ENCODE measurements around the gene METTL9. TPM values are rescaled to one million over a fixed set of nuclear protein-coding genes. Genes with fewer than 3 reads are reported as not detected.
"Not testable (repeated sequence)": the region's sequence is repeated elsewhere in the genome, so short reads cannot be mapped to it uniquely, and the experiment has no call there.

The METTL9 gene
- total RNA-seq, 5 donors from 2014 or later (not counting 1 experiment from before 2014, with no cell fraction given): 69.3 to 93.3 (median 75.5) TPM

GRCh38 chr16:21570676-21571017 lies 28.7 kb upstream of the METTL9 start:
- ChIA-PET CTCF (no interaction called here), POLR2A (interaction anchor here in 1 of 2 donors (0.7 kb wide), 1 partner anchor 487 kb away, joined by 3 read pairs; no protein-coding TSS in a partner anchor)
- H3K4me3 Mint-ChIP-seq: no peak overlapping the region
- 71% methylated on average over 2 of the region's 4 CpGs for WGBS (ENCODE audit: insufficient coverage)
- DNase-seq (no peak), ATAC-seq (replicated peaks in 1 of 4) (no peak)
- H3K27ac ChIP-seq (ENCODE audit: low read length): no peak overlapping the region
- H3K27ac Mint-ChIP-seq: no peak overlapping the region
- peaks cover 0 to 5% (median 0%) of the 10 kb centered on the region in 3 donors for H3K4me1 Mint-ChIP-seq
- H3K4me3 ChIP-seq (ENCODE audit: control insufficient read depth in 1 of 2, extremely low read depth in 1 of 2, low read length in 1 of 2): no peak overlapping the region
- H3K36me3 ChIP-seq (ENCODE audit: control insufficient read depth in 2 of 2, extremely low read depth in 1 of 2, insufficient read depth in 1 of 2, low read length in 1 of 2): no peaks in the 10 kb centered on the region
- H3K27me3 Mint-ChIP-seq: peaks cover 0 to 7% of the 10 kb centered on the region in 2 donors
- H3K9me3 Mint-ChIP-seq: no peaks in the 10 kb centered on the region
- peaks cover 0 to 15% of the 10 kb centered on the region in 2 experiments for H3K27me3 ChIP-seq (replicated peaks in 1 of 2; ENCODE audit: control insufficient read depth in 2 of 2, extremely low read depth in 1 of 2, insufficient read depth in 2 of 2, low read length in 1 of 2)
- no peaks in the 10 kb centered on the region for H3K9me3 ChIP-seq
- peaks cover 0 to 3% of the 10 kb centered on the region in 2 experiments for H3K4me1 ChIP-seq (ENCODE audit: control insufficient read depth in 1 of 2, extremely low read depth in 1 of 2, insufficient read depth in 2 of 2, low read length in 2 of 2)
- H3K36me3 Mint-ChIP-seq: no peaks in the 10 kb centered on the region

- H3K27ac Mint-ChIP-seq; H3K4me3 ChIP-seq (ENCODE audit: control insufficient read depth in 1 of 2, extremely low read depth in 1 of 2, low read length in 1 of 2); H3K9me3 Mint-ChIP-seq; H3K9me3 ChIP-seq; H3K36me3 Mint-ChIP-seq; H3K27me3 Mint-ChIP-seq; H3K4me1 ChIP-seq (ENCODE audit: control insufficient read depth in 1 of 2, extremely low read depth in 1 of 2, insufficient read depth in 2 of 2, low read length in 2 of 2); H3K4me3 Mint-ChIP-seq; H3K36me3 ChIP-seq (ENCODE audit: control insufficient read depth in 2 of 2, extremely low read depth in 1 of 2, insufficient read depth in 1 of 2, low read length in 1 of 2); H3K4me1 Mint-ChIP-seq; DNase-seq; H3K27ac ChIP-seq (ENCODE audit: low read length); ATAC-seq (replicated peaks in 1 of 4); POLR2A ChIA-PET: not testable (repeated sequence)
- H3K27me3 ChIP-seq (replicated peaks in 1 of 2; ENCODE audit: control insufficient read depth in 2 of 2, extremely low read depth in 1 of 2, insufficient read depth in 2 of 2, low read length in 1 of 2): peaks cover 0 to 20% of the 10 kb centered on the region in 2 experiments
- WGBS (ENCODE audit: insufficient coverage): 96% methylated on average over 5 of the region's 9 CpGs
- CTCF ChIA-PET: interaction anchor here (0.7 to 1.5 kb wide), 3 partner anchors 13 to 1579 kb away, joined by 3 to 6 read pairs (median 4); no protein-coding TSS in a partner anchor
These were observed 25.9 kb upstream of the METTL9 start for GRCh38 chr16:21573506-21573905.

- Histone ChIP-seq H3K27ac (ENCODE audit: low read length) (no peak overlapping the region), H3K27me3 (replicated peaks in 1 of 2; ENCODE audit: control insufficient read depth in 2 of 2, extremely low read depth in 1 of 2, insufficient read depth in 2 of 2, low read length in 1 of 2) (peaks cover 0 to 20% of the 10 kb centered on the region in 2 experiments), H3K4me3 (ENCODE audit: control insufficient read depth in 1 of 2, extremely low read depth in 1 of 2, low read length in 1 of 2) (no peak overlapping the region), H3K36me3 (ENCODE audit: control insufficient read depth in 2 of 2, extremely low read depth in 1 of 2, insufficient read depth in 1 of 2, low read length in 1 of 2) (no peaks in the 10 kb centered on the region), H3K9me3 (no peaks in the 10 kb centered on the region), H3K4me1 (ENCODE audit: control insufficient read depth in 1 of 2, extremely low read depth in 1 of 2, insufficient read depth in 2 of 2, low read length in 2 of 2) (no peaks in the 10 kb centered on the region)
- H3K9me3 Mint-ChIP-seq: no peaks in the 10 kb centered on the region
- peaks cover 0 to 6% of the 10 kb centered on the region in 2 donors for H3K27me3 Mint-ChIP-seq
- H3K4me1 Mint-ChIP-seq: no peaks in the 10 kb centered on the region
- ATAC-seq (replicated peaks in 1 of 4) (no peak), DNase-seq (no peak)
- H3K4me3 Mint-ChIP-seq: no peak overlapping the region
- CTCF ChIA-PET: interaction anchor here (0.7 to 1.5 kb wide), 3 partner anchors 14 to 1578 kb away, joined by 3 to 6 read pairs (median 4); no protein-coding TSS in a partner anchor
- POLR2A ChIA-PET: no interaction called here
- 70% methylated on average over 2 of the region's 4 CpGs for WGBS (ENCODE audit: insufficient coverage)
- no peak overlapping the region for H3K27ac Mint-ChIP-seq
- H3K36me3 Mint-ChIP-seq: no peaks in the 10 kb centered on the region
These were observed 25.0 kb upstream of the METTL9 start for GRCh38 chr16:21574372-21574771.

GRCh38 chr16:21576323-21576722 lies 23.1 kb upstream of the METTL9 start:
- H3K9me3 Mint-ChIP-seq; H3K27ac Mint-ChIP-seq; H3K4me3 ChIP-seq (ENCODE audit: control insufficient read depth in 1 of 2, extremely low read depth in 1 of 2, low read length in 1 of 2); H3K36me3 Mint-ChIP-seq; DNase-seq; ATAC-seq (replicated peaks in 1 of 4); H3K27ac ChIP-seq (ENCODE audit: low read length); H3K9me3 ChIP-seq; H3K4me3 Mint-ChIP-seq; H3K36me3 ChIP-seq (ENCODE audit: control insufficient read depth in 2 of 2, extremely low read depth in 1 of 2, insufficient read depth in 1 of 2, low read length in 1 of 2); H3K4me1 Mint-ChIP-seq; H3K4me1 ChIP-seq (ENCODE audit: control insufficient read depth in 1 of 2, extremely low read depth in 1 of 2, insufficient read depth in 2 of 2, low read length in 2 of 2); H3K27me3 Mint-ChIP-seq; CTCF ChIA-PET; POLR2A ChIA-PET: not testable (repeated sequence)
- no CpG with 5 or more reads among the region's 2 CpGs for WGBS (ENCODE audit: insufficient coverage)
- peaks cover 0 to 12% of the 10 kb centered on the region in 2 experiments for H3K27me3 ChIP-seq (replicated peaks in 1 of 2; ENCODE audit: control insufficient read depth in 2 of 2, extremely low read depth in 1 of 2, insufficient read depth in 2 of 2, low read length in 1 of 2)

- H3K4me3 ChIP-seq (ENCODE audit: control insufficient read depth in 1 of 2, extremely low read depth in 1 of 2, low read length in 1 of 2); POLR2A ChIA-PET; H3K36me3 ChIP-seq (ENCODE audit: control insufficient read depth in 2 of 2, extremely low read depth in 1 of 2, insufficient read depth in 1 of 2, low read length in 1 of 2); H3K9me3 Mint-ChIP-seq; ATAC-seq (replicated peaks in 1 of 4); H3K4me1 Mint-ChIP-seq; H3K27ac ChIP-seq (ENCODE audit: low read length); H3K27me3 Mint-ChIP-seq; DNase-seq; H3K4me1 ChIP-seq (ENCODE audit: control insufficient read depth in 1 of 2, extremely low read depth in 1 of 2, insufficient read depth in 2 of 2, low read length in 2 of 2); H3K4me3 Mint-ChIP-seq; H3K9me3 ChIP-seq; H3K27ac Mint-ChIP-seq; H3K36me3 Mint-ChIP-seq: not testable (repeated sequence)
- peaks cover 0 to 12% of the 10 kb centered on the region in 2 experiments for H3K27me3 ChIP-seq (replicated peaks in 1 of 2; ENCODE audit: control insufficient read depth in 2 of 2, extremely low read depth in 1 of 2, insufficient read depth in 2 of 2, low read length in 1 of 2)
- WGBS (ENCODE audit: insufficient coverage): no CpG with 5 or more reads among the region's 2 CpGs
- CTCF ChIA-PET: interaction anchor here in 1 of 2 donors (0.7 to 1.0 kb wide), 2 partner anchors 9 to 800 kb away, joined by 3 to 5 read pairs; no protein-coding TSS in a partner anchor
These were observed 21.9 kb upstream of the METTL9 start for GRCh38 chr16:21577487-21577886.

- H3K27me3 ChIP-seq (replicated peaks in 1 of 2; ENCODE audit: control insufficient read depth in 2 of 2, extremely low read depth in 1 of 2, insufficient read depth in 2 of 2, low read length in 1 of 2); H3K9me3 ChIP-seq; DNase-seq; H3K27ac ChIP-seq (ENCODE audit: low read length); H3K4me3 ChIP-seq (ENCODE audit: control insufficient read depth in 1 of 2, extremely low read depth in 1 of 2, low read length in 1 of 2); H3K4me1 ChIP-seq (ENCODE audit: control insufficient read depth in 1 of 2, extremely low read depth in 1 of 2, insufficient read depth in 2 of 2, low read length in 2 of 2); H3K27me3 Mint-ChIP-seq; H3K36me3 Mint-ChIP-seq; POLR2A ChIA-PET; H3K4me1 Mint-ChIP-seq; H3K27ac Mint-ChIP-seq; H3K36me3 ChIP-seq (ENCODE audit: control insufficient read depth in 2 of 2, extremely low read depth in 1 of 2, insufficient read depth in 1 of 2, low read length in 1 of 2); H3K4me3 Mint-ChIP-seq; H3K9me3 Mint-ChIP-seq; CTCF ChIA-PET; ATAC-seq (replicated peaks in 1 of 4): not testable (repeated sequence)
- 91% methylated on average over 3 of the region's 5 CpGs for WGBS (ENCODE audit: insufficient coverage)
These were observed 21.1 kb upstream of the METTL9 start for GRCh38 chr16:21578311-21578710.

- WGBS (ENCODE audit: insufficient coverage): 88% methylated on average over 6 of the region's 6 CpGs
- CTCF ChIA-PET; H3K4me1 ChIP-seq (ENCODE audit: control insufficient read depth in 1 of 2, extremely low read depth in 1 of 2, insufficient read depth in 2 of 2, low read length in 2 of 2): not testable (repeated sequence)
These were observed 19.2 kb upstream of the METTL9 start for GRCh38 chr16:21580131-21580530.

More at GRCh38 chr16:21580131-21580530, 19.2 kb upstream of the METTL9 start:
- H3K36me3 Mint-ChIP-seq; H3K4me3 Mint-ChIP-seq; H3K9me3 ChIP-seq; H3K4me1 Mint-ChIP-seq; DNase-seq; H3K4me3 ChIP-seq (ENCODE audit: control insufficient read depth in 1 of 2, extremely low read depth in 1 of 2, low read length in 1 of 2); H3K27me3 ChIP-seq (replicated peaks in 1 of 2; ENCODE audit: control insufficient read depth in 2 of 2, extremely low read depth in 1 of 2, insufficient read depth in 2 of 2, low read length in 1 of 2); H3K9me3 Mint-ChIP-seq; H3K36me3 ChIP-seq (ENCODE audit: control insufficient read depth in 2 of 2, extremely low read depth in 1 of 2, insufficient read depth in 1 of 2, low read length in 1 of 2); ATAC-seq (replicated peaks in 1 of 4); H3K27me3 Mint-ChIP-seq; POLR2A ChIA-PET; H3K27ac Mint-ChIP-seq; H3K27ac ChIP-seq (ENCODE audit: low read length): not testable (repeated sequence)
